ENCODE data around the gene ADPRS.

ADPRS gene

DNA sequence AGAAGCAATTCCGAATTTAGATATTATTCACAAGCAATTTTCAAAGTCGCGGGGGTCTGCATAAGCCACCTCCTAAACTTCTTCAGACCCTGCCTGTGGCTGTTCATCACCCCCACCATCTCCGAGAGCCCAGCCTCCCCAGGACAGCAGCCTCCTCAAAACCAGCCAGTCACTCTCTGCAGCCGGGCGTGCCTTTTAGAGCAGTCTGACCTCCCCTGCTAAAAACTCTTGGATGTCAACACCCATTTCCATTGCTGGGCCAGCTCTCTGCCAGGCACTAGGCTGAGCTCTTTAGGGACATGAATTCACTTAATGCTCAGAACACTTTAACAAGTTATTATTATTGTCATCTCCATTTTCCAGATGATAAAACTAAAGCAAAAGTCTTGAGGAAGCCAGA, 11.7 kb downstream of the ADPRS start:
- DNase-seq (ENCODE audit: low read depth), result no peak
- H3K4me3 ChIP-seq (ENCODE audit: low read depth, low read length), result no peak overlapping the region

DNA sequence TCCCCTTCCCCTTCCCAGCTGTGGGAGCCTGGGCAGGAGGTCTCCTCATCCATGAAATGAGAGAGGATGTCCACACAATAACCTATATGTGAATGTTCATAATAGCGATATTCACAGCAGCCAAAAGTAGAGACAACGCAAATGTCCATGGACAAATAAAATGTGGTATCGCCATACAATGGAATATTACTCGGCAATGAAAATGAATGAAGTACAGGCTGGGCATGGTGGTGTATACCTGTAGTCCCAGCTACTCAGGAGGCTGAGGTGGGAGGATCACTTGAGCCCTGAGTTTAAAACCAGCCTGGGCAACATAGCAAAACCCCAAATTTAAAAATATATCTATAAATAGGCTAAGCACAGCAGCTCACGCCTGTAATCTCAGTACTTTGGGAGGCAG, 12.9 kb downstream of the ADPRS start:
- no peak overlapping the region for H3K4me3 ChIP-seq (ENCODE audit: low read depth, low read length)
- DNase-seq (ENCODE audit: low read depth), result no peak

DNA sequence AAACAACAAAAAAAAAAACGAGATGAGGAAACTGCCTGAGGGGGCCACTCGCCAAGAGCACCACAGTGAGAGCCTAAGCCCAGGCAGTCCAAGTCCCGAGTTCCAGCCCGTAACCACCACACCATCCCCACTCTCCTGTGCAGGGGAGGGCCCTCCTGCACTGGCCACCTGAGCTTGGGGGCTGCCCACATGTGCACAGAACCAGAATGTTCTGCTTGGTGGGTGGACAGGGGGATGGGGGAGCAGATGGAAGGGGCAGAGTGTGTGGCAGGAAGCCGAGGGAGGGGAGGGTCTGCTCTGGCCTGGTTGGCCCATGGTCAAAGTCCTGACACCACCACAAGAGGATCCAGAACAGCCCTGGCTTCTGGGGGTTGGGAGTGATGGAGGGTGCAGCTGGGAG, 17.6 kb downstream of the ADPRS start:
- no peak for DNase-seq (ENCODE audit: low read depth)
- H3K4me3 ChIP-seq (ENCODE audit: low read depth, low read length), result no peak overlapping the region

DNA sequence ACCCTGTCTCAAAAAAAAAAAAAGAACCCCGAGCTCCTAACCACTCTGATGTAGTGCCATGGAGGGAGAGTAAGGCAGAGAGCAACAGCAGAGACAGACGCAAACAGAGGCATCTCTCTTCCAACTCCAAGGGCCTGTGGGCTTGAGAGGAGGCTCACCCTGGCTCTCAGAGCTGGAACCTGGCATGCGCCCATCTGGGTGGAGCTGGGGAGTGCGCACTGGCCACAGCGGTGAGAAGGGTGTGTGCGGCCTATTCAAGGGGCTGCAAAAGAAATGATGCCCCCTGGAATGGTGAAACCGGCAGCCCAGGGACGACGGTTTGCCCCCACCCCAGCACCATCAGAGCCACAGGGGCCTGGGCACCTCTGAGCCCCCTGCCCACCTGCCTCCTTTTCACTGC, 18.7 kb downstream of the ADPRS start:
- DNase-seq (ENCODE audit: low read depth), result no peak
- no peak overlapping the region for H3K4me3 ChIP-seq (ENCODE audit: low read depth, low read length)

DNA sequence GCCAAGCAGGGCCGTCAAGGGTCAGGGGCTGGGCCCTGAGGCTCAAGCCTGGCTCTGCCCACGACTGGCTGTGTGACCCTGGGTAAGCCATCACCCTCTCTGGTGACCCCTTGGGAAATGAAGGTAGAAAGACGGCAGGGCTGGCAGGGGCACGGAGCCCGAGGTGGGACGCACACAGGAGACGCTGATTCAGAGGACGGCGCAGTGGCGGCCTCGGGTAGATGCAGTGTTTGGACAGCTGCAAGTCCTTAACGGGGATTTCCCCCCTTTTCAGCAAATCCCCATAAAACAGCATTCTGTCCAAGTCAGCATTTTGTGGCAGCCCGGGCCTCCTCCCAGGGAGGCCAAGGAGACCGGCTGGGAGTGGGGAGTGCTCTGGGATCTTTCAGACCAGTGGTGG, 19.6 kb downstream of the ADPRS start:
- no peak for DNase-seq (ENCODE audit: low read depth)
- H3K4me3 ChIP-seq (ENCODE audit: low read depth, low read length), result no peak overlapping the region

DNA sequence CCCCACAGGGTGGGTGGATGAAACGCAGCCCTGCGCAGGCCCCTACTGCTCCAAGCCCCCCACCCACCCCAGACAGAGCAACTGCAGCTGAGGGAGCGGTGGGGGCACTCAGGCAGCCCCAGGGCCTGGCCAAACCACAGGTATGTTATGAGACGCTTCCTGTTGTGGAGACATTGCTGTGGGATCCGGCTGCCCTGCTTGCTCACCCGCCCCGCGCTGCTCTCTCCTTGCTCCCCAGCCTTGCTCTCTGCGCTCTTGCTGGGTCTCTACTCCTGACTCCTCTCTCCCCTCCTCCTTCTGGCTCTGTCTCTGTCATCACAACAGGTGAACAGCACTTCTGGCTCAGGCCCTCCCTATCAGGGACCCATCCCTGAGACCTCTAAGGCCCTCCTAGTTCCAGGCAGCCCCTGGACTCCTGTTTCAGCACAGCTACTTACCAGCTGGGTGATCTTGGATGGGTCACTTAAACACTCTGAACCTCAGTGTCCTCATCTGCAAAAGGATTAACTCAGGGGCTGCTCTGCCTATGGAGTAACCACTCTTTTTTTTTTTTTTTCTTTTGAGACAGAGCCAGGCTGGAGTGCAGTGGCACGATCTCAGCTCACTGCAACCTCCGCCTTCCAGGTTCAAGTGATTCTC, 20.5 kb downstream of the ADPRS start:
- peak; percentile 53 for DNase-seq (ENCODE audit: low read depth)
- no peak overlapping the region for H3K4me3 ChIP-seq (ENCODE audit: low read depth, low read length)

DNA sequence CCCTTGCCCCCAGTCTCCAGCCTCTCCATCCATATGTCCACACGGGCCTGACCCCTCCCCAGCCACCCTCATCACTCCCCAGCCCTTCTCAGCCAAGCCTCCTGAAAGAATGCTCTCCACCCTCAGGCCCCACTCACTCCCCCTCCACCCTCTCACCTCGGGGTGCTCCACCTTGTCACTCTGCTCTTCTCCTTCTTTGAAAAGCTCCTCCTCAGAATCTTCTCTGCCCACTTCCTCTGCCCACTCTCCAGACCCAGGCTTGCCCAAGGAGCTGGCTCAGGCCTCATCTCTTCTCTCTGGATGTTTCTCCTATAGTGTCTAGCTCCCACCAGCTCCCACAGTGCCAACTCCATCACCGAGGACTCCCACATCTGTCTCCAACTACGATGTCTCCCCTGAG, 22.5 kb downstream of the ADPRS start:
- no peak overlapping the region for H3K4me3 ChIP-seq (ENCODE audit: low read depth, low read length)
- DNase-seq (ENCODE audit: low read depth), result no peak

DNA sequence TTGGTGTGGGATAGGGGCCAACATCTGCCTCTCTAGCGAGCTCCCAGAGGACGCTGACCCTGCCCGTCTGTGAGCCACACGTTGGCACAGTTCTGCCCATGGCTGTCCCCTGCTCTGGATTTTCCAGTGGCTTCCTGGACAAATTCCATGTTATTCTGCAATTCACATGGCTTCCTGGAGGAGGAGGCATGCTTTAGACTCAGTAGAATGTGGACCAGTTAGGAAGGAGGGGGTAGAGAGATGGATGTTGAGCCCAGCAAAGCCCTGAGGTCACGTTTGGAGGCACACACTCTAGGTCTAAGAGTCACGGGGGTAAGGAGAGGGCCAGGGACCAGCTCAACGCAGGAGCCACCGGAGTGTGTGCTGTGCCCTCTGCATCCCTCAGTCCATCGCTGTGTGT, 24.1 kb downstream of the ADPRS start:
- DNase-seq (ENCODE audit: low read depth), result no peak
- H3K4me3 ChIP-seq (ENCODE audit: low read depth, low read length), result no peak overlapping the region

DNA sequence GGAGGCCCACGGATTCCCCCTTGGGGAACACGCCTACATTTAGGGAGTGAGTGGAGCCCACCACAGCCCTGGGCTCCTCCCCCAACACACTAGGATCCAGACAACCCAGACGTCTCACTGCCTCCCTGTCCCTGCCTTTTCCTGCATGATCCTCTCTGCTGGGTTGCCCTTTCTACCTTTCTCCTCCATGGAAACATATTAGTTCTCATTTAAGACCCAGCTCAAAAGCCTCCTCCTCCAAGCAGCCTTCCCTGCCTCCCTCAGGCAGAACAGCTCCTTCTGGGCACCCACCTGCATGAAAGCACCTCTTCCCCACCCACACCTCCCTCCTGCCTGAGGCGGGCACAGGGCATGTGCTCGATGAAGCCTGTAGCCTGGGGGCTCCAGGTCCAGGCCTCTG, 25.7 kb downstream of the ADPRS start:
- no peak for DNase-seq (ENCODE audit: low read depth)
- H3K4me3 ChIP-seq (ENCODE audit: low read depth, low read length), result no peak overlapping the region

DNA sequence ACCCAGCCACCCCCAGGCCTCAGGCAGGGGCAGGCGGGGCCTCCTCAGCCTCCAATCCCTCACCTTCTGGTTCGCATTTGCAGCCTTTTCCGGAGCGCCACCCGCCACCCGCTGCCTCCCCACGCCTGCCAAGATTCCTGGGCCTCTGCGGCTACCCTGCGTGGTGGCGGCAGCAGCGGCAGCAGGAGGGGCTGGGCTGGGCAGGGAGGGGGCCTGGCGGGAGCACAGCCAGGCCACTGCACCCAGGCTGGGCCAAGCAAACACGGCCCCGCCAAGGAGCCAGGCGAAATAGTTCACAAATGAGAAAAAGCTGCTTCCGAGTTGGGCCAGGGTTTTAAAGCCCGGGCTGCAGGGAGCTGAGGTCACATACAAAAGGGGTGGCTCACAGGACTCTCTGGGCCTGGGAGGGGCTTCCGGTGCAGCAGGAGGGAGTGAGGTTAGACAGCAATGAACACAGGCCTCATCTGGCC, 26.5 kb downstream of the ADPRS start:
- H3K4me3 ChIP-seq (ENCODE audit: low read depth, low read length), result no peak overlapping the region
- DNase-seq (ENCODE audit: low read depth), result no peak

DNA sequence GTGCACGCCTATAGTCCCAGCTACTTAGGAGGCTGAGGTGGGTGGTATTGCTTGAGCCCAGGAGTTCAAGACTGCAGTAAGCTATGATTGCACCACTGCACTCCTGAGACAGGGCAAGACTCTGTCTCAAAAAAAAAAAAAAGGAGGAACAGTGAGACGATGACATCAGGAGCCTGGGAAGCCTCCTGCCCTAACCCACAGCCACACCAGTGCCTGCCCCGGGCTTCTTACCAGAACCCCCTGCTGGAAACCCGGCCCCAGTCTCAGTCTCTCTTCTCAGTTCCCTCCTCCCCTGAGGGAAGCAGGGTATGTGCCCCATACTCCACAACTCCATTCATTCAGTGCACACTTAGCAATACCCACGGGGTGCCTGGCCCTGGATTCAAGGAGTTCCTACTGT, 27.2 kb downstream of the ADPRS start:
- H3K4me3 ChIP-seq (ENCODE audit: low read depth, low read length), result no peak overlapping the region
- DNase-seq (ENCODE audit: low read depth), result no peak

DNA sequence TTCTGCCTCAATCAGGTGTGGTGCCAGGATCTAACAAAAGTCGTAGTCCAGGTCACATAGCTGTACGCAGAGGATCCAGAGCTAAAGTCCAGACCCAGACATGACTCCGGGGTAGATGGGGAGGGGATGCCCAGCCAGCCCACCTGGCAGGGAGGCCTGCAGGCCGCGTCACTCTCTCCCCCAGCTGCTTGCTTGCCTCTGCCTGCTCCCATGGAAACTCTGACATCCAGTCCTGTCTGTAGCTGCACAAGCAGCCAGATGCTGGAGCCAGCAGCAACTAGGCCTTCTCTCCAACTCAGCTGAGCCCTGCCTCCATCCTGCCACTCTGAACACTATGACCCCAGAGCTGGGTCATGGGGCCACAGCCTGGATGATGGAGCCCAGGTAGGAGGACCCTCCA, 28.2 kb downstream of the ADPRS start:
- no peak overlapping the region for H3K4me3 ChIP-seq (ENCODE audit: low read depth, low read length)

DNA sequence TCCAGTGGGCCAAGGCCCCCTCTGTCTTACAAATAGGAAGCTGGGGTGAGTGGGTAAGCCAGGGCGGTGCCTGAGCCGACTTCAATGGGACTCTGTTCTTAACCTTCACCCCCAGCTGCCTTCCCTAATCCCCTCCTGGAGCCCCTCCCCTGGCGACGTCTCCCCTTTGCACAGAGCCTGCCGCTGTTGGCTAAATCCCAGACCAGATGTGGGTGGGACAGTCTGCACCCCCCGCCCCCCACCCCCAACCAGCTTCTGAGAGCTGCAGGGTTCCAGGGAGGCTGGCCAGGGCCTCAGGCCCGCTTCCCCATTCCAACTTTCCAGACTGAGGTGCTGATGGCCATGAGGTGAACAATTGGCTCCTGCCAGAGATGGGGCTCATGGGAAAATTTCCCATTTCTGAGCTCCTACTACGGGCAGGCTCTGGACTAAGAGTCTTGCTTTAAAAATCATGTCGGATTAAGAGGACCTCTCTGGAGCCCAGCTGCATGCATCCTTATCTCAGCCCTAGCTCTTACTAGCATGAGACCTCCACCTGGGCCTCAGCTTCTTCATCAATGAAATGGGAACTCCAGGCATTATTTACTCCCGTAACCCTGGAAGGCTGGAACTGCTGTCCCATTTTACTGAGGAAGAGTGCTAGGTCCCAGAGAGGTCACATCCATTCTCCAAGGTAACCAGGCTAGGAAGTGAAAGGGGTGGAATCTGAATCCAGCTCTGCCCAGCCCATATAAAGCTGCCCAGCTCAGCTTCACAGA, 29.9 kb downstream of the ADPRS start:
- no peak for DNase-seq (ENCODE audit: low read depth)
- no peak overlapping the region for H3K4me3 ChIP-seq (ENCODE audit: low read depth, low read length)

More for the DNA sequence above, 28.2 kb downstream of the ADPRS start:
- no peak for DNase-seq (ENCODE audit: low read depth)

DNA sequence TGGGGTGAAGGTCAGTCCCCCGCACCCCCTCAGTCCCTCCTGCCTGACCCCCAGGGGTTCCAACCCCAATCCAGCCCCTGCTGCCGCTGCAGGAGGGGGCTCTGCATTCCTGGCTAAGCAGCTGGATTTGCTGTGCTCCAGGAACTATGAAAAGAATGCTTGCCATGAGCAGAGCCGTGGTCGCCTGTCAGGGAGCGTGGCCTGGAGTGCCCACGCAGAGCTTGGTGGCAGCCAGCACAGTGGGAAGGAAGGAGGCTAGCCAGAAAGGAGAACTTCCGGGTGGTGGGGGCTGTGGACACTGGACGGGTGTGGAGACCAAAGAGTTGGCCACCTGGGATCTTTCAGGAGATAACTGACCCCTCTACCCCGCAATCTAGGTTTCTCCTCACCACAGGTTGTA, 30.8 kb downstream of the ADPRS start:
- no peak for DNase-seq (ENCODE audit: low read depth)
- H3K4me3 ChIP-seq (ENCODE audit: low read depth, low read length), result no peak overlapping the region

DNA sequence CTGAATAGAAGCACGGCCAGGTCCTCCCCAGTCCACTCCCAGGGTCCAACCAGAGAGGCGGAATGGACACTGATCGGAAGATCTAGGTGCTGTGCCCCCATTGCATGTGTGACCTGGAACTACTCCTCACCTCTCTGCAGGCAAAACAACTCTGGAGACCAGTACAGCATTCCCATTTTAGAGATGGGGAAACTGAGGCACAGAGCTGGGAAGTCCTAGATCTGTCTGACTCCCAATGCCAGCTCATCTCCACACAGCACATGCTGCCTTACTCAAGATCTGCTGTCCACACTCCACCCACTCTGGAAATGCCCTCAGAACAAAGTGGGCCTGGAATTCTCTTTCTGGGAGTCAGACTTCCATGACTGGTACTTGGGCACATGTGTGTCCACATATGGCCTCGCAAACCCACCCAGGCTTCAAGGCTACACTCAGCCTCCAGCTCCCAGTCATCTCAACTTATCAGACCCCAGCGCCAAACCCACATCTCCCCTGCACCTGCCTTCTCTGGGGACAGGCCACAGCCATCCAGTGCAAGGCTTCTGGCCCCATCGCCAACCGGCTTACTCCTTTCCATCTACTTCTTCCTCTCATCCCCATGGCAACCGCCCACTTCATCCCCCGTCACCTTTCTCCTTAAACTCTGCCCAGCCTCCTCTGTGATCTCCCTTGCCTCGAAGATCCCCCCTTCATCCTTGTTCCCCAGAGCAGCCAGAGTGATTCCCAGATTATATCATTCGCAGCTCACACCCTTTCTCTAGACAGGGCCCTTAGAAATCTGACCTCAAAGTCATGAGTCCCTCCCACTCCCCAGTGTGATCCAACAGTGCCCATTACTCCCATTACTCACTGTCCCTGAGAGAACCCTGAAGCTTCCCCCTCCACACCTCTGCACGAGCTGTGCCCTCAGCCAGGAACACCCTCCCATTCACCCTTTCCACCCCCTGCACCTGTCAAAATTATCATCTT, 33.7 kb downstream of the ADPRS start:
- no peak overlapping the region for H3K4me3 ChIP-seq (ENCODE audit: low read depth, low read length)

DNA sequence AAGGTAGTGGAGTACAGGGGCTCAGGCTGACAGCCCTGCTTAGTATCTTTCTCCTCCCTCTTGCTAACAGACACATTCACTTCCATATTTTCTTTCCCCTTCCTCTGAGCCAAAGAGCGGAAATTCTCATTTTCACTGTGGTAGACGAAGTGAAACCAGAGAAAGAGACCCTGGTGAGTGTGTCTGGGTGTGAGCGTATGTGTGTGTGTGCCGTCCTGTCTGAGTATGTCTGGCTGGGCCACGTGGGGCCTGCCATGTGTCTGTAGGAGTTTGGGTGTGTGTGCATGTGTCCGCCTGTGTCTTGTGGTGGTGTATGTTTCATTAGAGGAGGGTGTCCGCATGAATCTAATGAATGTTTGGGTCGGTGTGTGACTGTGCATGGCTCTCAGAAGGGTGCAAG, 34.7 kb downstream of the ADPRS start:
- H3K4me3 ChIP-seq (ENCODE audit: low read depth, low read length), result no peak overlapping the region
- no peak for DNase-seq (ENCODE audit: low read depth)

More for the DNA sequence above, 33.7 kb downstream of the ADPRS start:
- DNase-seq (ENCODE audit: low read depth), result no peak

DNA sequence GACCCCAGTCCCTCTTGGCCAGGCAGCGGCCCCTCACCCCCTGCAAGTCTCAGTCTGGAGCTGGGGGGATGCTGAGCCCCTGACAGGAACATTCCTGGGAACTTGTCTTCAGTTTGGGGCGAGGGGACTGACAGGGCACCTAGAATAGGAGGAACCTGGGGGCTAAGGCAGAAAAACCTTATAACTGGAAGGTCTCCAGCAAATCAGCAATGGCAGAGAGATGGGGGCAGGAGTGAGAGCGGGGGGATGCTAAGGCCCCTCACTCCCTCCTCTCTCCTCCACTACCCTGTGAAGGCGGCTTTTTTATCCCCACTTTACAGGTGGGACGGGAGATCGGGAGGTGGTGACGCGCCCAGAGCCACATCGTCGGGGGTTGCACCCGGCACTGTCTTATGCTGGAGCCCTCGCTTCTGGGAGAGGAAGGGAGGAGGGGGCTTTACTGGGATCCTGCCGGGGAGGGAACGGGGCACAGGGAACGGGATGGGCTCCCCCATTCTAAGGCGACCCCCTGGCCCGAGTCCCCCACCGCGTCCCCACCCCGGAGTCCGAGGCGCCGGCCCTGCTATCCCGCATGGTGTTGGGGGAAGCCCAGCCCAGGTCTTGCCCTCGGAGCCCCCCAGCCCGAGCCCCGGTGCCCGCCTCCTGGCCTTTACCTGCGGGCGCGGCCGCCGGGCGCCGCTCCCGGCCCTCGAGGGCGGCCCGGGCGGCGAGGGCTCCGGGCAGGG, 35.9 kb downstream of the ADPRS start:
- H3K4me3 ChIP-seq (ENCODE audit: low read depth, low read length), result peak overlapping the region; percentile 13
- DNase-seq (ENCODE audit: low read depth), result no peak

DNA sequence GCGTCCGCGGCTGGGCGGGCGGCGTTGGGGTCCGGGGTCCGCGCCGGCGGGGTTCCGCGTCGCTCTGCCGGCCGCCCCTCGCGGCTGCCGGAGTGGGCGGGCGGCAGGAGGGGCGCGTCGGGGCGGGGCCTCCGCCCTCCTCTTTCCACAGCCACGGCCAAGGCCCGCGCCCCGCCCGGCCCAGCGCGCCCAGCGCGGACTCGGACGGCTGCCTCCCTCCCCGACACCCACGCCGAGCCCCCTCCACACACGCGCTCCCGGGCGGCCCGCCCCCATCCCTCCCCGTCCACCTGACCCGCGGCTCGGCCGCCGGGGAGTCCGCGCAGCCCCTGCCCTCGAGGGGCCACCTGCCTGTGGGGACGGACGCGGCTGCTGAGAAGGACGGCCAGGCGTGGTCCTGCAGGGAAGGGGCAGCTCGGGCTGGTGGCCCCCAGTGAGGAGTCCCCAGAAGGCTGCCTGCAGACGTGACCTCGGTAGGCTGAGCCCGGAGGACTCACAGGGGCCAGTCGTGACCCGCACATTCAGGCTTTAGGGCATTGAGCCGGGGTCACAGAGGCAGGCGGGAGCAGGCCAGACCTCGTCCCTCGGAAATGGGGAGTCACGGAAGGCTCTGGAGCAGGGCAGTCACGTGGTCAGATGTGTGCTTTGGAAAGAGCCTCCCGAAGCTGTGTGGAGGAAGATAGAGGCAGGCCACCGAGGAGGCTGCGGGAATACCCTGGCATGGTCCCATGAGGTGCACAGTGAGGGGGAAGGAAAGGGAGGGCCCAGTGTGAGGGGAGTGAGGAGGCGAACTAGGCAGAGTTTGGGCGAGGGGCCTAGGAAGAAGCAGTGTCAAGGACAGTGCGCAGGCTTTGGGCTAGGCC, 36.7 kb downstream of the ADPRS start, which contains the start of gene COL8A2:
Gene COL8A2, minus strand, starts transcription at position 94 of the 863 bp plus-strand sequence. CDS start 24,980 bp downstream, outside the sequence.
- peak within 1 kb of the TSS; percentile 28 for H3K4me3 ChIP-seq (ENCODE audit: low read depth, low read length)
- DNase-seq (ENCODE audit: low read depth), result no peak

Measured in skeletal muscle cell (primary cell).